GM21360 (cell line): ENCODE results near the gene CEP112.
A peak's percentile ranks its signal among the peaks of the same experiment; 100 is the strongest.
"Not testable (repeated sequence)": the region's sequence is repeated elsewhere in the genome, so short reads cannot be mapped to it uniquely, and the experiment has no call there.

Experiments
- ATAC-seq: cut with Tn5 transposase; IDR thresholded peaks from one replicate; pipeline ENCODE4 v1.9.1; 2021; ENCODE audit warnings: mild to moderate bottlenecking, moderate library complexity; ENCODE audit not compliant: unreplicated experiment

The CEP112 gene

DNA sequence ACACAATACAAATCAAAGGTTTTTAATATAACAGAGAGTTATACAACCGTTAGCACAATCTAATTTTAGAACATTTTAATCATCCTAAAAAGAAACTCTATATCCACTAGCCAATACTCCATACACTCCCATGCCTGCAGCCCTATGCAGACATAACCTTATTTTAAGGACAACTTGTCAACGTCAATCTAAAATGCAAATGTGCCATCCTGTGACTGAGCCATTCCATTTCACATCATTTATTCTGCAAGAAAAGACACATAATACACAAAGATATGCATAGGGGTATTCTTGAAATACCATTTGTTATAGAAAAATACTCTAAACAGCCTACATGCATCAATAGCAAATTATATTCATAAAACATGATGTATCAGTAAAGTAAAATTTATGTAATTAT, 106.7 kb downstream of the CEP112 start:
- no peak for ATAC-seq

DNA sequence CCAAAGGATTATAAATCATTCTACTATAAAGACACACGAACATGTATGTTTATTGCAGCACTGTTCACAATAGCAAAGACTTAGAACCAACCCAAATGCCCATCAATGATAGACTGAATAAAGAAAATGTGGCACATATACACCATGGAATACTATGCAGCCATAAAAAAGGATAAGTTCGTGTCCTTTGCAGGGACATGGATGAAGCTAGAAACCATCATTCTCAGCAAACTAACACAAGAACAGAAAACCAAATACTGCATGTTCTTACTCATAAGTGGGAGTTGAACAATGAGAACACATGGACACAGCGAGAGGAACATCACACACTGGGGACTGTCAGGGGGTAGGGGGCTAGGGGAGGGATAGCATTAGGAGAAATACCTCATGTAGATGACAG, 111.3 kb downstream of the CEP112 start:
- ATAC-seq = not testable (repeated sequence)

DNA sequence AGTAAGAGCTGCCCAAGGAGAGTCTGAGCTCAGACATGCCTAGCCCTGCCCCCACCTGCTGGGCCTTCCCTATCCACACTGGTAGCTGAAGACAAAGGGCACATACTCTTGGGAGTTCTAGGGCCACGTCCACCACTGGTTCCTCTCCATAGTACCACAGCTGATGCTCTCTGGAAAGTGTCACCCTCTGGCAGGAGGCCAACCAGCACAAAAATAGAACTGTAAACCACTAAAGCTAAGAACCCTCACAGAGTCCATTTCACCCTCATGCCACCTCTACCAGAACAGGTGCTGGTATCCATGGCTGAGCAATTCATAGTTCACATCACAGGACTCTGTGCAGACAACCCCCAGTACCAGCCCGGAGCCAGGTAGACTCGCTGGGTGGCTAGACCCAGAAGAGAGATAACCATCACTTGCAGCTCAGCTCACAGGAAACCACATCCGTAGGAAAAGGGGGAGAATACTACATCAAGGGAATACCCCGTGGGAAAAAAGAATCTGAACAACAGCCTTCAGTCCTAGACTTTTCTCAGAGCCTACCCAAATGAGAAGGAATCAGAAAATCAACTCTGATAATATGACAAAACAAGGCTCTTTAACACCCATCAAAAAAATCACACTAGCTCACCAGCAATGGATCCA, 115.3 kb downstream of the CEP112 start:
- no peak for ATAC-seq

DNA sequence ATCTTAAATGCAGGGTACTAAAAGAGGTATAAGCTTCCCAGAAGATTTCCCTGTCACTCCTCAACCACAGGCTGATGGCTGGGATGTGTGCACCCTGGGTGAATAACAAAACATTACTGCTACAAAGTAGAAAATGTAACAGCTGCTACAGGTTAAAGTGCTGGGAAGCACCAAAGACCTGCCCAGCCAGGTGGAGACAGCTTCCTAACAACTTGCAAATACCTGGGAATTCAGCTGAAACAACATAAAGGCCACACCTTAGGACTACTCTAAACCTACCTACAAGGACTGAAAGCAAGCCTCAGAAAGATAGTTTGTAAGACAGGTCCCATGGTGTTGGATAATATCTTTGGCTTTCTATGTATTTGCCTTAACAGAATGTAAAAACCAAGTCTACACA, 118.5 kb downstream of the CEP112 start:
- ATAC-seq = no peak

DNA sequence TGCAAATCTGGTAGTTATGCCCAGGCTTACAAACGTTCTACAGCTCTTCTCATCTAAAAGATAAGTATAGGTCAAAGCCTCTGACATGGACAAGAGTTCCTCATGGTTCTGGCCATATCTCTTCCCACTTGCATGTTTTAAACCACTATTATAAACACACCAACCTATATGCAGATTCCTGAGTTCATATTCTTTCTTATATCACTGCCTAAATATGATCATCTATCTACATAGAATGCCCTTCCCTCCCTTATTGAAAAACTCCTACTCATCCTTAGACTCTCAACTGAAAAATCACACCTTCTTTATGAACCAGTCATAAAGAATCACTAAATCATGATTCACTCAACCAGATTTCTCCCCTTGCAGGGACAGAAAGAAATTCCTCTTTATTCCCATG, 128.2 kb downstream of the CEP112 start:
- no peak for ATAC-seq

DNA sequence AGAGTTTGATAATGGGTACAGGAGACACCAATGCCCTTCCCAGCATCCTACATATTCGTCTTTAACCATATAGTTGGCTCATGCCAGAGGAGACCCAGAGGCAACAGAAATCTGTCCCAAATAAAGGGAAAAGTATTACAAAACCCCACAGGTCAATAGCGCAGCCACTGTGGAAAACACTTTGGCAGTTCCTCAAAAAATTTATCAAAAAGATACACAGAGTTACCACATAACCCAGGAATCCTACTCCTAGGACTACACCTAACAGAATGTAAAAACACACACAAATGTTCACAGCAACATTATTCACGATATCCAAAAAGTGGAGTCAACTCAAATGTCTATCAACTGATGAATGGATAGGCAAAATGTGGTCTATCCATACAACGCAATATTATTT, 135.8 kb downstream of the CEP112 start:
- ATAC-seq = no peak

DNA sequence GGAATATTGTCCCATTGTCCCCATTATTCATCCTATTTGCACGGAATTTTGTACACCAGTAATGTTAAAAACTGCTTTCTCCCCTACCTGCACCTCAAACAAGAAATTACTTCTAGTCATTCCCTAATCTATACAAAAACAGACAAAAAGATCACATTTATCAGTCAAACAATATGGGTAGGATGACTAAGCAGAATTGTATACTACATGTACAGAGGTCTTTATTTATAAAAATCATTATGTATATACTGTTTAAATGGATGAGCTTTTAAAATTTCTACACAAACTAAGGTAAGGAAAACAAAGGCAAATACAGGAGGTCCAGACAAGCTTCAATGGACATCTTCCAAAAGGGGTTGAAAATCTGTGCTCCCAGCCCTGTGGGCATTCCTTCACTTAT, 137.7 kb downstream of the CEP112 start:
- no peak for ATAC-seq

DNA sequence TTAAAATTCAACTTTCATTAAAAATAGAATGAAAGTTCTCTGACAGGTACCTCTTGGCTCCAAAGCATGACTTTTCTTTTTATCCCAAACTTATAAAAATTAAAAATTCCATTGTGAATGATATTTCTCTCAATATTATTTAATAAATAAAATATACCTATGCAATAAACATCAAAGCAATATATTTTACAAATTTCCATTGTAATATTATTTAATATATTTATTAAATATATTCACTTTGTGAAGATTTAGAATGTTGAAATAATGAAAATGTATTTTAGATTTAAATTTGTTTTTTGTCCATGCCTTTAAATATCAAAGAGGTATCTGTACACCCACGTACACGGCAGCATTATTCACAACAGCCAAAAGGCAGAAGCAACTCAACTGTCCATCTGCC, 147.8 kb downstream of the CEP112 start:
- ATAC-seq = no peak

DNA sequence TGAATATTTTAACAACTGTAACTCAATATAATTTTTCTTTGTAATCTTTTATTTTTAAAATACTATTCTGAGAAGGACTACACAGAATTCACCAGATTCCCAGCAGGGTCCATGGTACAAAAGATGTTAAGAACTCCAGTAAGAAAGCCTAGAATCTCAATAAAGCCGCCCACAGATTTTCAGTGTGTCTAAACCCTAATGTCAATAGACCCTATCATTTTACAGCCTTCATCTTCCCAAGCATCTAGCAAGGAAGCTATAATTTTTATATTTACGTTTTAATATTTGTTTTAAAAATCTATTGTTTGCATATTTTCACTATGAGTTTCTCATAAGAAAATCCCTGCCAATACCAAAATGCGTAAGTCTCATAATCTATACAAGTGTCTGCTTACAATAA, 148.5 kb downstream of the CEP112 start:
- no peak for ATAC-seq

DNA sequence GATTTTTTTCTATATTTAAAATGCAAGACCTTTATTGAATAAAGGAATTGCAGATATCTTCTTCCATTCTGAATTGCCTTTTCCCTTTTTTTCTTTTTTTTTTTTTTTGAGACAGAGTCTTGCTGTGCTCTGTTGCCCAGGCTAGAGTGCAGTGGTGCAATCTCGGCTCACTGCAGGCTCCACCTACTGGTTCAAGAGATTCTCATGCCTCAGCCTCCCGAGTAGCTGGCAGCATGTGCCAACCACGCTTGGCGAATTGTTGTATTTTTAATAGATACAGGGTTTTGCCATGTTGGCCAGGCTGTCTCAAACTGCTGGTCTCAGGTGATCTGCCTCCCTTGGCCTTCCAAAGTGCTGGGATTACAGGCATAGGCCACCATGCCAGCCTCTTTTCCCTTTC, 151.5 kb downstream of the CEP112 start:
- no peak for ATAC-seq

DNA sequence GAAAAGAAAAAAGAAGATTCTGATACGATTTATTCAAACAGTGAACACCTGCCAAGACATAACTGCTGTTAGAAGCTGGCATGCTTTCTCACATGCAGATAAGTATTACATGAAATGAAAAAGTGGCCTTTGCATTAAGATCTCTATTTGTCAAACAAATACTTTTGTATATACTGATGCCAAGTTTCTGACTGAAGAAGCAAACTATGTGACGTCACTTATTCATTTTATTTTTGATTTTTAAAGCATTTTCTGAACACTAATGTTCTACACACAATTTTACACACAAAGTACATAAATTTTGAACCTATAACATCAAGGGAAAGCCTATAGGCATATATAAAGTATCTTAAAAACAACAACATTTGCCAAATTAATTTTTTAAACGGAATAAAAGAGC, 153.8 kb downstream of the CEP112 start:
- no peak for ATAC-seq

DNA sequence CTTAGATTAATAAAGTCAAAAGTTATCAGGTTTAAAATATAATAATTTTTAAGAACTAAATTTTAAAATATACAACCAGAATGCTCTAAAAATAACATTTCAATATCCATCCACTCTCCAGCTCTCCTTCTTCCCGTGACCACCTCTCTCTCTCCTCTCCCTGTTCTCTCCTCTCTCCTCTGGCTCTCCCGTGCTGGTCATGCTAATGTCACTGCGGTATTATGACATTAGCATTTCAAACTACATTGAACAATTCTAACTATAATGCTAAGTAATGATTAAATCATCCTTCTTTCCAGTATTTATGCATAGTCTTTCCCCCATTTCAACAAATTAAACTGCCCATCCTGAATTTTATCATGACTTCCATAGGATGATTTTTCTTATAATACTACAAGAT, 154.7 kb downstream of the CEP112 start:
- no peak for ATAC-seq

DNA sequence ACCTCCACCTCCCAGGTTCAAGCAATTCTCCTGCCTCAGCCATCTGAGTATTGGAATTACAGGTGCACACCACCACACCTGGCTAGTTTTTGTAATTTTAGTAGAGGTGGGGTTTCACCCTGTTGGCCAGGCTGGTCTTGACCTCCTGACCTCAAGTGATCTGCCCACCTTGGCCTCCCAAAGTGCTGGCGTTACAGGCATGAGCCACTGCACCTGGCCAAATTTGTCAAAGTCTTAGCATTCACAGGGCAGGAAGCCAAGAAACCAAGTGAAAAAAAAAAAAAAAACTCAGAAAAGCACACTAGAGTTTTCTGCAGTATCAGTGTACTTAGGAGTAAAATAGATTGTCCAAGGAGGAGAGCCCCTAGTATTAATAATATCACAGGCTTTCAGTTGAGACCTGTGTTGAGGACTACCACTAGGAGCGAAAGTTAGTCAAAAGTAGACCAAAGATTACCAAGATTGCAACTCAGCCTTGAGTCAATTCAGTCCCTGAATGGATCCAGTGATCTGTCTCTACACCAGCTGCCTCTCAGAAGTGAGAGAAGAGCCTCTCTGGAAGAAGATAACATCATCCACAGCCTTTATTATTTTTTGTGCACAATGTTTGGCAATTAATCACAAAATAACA, 159.7 kb downstream of the CEP112 start:
- peak; percentile 84 for ATAC-seq

DNA sequence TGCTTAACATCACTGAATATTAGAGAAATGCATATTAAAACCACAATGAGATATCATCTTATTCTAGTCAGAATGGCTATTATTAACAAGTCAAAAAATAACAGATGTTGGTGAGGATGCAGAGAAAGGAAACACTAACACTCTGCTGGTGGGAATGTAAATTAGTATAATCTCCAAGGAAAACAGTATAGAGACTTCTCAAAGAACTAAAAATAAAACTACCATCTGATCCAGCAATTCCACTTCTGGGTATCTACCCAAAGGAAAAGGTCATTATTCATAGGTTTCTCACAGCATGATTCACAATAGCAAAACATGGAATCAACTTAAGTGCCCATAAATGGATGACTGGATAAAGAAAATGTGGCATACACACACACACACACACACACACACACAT, 166.4 kb downstream of the CEP112 start:
- ATAC-seq = no peak

DNA sequence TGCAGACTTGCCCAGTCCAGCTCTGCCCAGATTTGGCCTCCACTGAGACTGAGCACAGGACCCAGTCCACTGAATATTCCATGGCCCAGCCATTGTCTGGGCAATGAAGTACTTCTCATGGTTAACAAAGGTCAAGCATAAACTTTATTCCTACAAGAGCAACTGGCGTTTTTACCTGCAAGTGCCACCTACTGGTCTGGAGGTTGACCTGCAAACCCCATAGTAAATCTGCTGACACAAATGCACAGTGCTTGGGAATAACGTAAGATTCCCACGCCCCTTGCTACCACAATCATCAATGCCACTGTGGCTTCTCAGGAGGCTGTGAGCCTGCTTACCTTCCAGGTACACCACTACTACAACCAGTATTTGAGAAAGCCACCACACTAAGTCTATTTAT, 170.2 kb downstream of the CEP112 start:
- ATAC-seq = no peak

DNA sequence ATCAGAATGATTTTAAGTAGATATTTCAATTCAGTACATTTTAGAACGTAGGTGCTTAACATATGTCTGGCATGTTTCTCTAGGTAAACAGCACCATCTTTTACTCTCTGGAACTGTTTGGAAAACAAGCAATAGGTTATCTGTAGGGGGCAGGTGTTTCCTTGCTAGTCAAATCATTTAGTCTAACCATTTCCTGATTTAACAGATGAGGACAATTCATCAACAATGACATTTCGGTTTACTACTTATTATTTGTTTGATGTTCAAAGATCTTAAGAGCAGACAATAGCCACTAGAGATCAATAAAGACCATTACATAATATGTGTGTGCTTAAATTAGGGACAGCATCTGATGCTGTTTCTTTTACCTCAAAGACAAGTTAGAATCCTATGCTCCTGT, 173.1 kb downstream of the CEP112 start:
- no peak for ATAC-seq

DNA sequence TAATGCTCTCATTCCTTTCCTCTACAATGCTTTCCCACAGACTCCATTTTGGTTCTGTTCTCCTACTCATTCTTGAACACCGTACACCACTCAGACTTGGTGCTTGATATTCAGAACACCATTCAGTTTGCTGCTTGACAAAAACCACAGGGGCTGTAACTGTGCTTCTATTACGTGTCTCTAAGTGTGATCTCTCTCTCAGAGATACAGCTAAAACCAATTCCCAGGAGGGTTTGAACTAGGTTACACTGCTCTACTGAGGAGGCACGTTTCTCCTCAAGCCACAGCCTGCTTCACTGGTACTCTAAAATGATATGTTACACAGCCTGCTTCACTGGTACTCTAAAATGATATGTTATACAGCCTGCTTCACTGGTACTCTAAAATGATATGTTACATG, 175.7 kb downstream of the CEP112 start:
- no peak for ATAC-seq

DNA sequence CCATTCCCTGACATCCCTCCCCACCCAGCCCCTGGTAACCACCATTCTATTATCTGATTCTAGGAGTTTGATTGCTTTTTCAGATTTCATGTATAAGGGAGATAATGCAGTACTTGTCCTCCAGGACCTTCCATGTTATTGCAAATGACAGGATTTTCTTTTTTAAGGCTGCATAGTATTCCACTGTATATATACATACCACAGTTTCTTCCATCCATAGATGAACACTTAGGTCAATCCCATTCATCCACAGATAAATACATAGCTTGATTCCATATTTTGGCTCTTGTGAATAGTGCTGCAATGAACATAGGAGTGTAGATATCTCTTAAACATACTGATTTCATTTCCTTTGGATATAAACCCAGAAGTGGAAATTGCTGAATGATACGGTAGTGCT, 183.3 kb downstream of the CEP112 start:
- no peak for ATAC-seq

DNA sequence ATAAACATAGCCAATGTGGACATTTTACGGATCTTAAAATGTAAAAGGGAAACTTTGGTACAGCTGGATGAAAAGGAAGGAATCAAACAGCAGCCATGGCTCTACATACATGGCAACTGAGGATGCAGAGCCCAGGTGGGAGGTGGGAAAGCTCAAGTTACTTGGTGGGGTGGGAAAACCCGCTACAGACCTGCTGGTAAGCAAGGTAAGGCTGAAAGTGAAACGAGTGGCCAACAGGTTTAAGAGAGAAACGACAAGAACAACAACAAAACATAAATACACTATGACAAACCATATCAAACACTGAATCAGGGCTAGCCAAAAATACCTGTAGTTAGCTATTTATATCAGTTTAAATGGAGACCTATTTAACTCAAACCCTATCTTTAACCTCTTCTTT, 185.3 kb downstream of the CEP112 start:
- ATAC-seq = no peak

DNA sequence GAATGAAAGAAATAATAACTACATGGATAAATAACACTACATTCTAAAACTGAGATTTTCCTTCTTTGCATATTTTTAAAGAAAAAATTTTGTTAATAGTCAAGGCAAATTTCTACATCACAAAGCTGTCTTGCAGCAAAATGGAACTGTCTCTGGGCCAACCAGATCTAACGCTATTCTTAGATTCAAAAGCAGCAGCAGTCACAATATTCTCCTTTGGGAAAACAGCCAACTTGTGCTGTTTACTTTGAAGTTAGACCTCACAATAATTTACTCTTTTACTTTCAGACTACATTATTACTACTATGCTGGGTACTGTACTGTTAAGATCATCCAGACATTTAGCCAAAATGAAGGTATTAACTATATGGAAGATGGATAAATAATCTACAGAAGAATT, 189.1 kb downstream of the CEP112 start:
- ATAC-seq = no peak

DNA sequence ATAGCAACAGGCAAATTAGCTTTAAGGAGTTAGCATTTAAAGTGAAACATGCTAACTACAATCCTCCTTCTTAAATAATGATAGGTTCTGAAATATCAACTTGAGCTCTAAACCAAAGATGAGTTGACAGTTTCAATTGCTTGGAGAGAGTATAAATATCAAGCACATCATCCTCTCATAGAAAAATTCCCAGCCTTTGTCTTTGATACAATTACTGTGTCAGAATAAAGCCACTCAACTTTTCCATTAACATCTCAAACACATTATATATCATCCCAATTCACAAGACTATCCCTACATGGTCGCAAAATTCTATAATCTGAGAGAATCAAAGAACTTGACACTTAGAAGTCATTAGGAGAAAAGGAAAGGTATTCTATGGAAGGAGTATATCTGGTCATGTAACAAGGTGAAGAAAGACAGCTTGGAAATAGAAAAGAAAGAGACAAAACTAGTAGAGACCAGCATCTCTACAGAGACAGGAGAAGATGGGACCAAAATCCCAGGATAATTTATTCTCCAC, 189.8 kb downstream of the CEP112 start:
- ATAC-seq = no peak

DNA sequence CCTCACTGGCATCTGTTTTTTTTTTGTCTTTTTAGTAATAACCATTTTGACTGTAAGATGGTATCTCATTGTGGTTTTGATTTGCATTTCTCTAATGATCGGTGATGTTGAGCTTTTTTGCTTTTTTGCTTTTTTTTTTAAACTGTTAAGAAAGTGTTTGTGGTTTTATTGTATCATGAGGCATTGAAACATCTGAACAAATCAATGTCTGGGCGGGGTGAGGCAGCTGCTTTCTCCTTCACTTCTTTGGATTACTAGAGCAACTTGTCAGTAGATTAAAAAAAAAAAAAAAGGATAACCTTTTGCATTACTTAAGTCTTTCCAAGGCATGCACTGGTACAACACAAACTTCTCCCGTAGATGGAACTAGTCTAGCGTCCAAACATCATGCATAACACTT, 191.7 kb downstream of the CEP112 start:
- no peak for ATAC-seq

DNA sequence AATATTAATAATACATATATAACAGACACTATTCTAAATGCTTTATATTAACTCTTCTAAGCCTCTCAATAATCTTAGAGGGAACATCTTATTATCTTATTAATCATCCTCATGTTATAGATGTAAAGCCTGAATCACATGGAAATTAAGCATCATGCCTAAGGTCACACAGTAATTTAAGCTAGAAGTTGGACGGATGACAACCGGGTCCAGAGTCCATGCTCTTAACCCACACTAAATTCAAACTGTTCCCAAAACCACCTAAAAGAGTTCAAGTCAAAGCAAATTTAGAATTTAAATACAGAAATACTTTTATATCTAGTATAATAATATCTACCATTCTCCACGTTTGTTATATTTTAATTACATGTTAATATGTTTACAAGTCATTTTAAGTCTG, 193.3 kb downstream of the CEP112 start:
- no peak for ATAC-seq
